ENCODE results near the gene FUCA2. TPM values are rescaled to one million over a fixed set of nuclear protein-coding genes. Genes with fewer than 3 reads are reported as not detected.

Gene FUCA2
- polyA plus RNA-seq, 1 experiment: 66.8 TPM

DNA sequence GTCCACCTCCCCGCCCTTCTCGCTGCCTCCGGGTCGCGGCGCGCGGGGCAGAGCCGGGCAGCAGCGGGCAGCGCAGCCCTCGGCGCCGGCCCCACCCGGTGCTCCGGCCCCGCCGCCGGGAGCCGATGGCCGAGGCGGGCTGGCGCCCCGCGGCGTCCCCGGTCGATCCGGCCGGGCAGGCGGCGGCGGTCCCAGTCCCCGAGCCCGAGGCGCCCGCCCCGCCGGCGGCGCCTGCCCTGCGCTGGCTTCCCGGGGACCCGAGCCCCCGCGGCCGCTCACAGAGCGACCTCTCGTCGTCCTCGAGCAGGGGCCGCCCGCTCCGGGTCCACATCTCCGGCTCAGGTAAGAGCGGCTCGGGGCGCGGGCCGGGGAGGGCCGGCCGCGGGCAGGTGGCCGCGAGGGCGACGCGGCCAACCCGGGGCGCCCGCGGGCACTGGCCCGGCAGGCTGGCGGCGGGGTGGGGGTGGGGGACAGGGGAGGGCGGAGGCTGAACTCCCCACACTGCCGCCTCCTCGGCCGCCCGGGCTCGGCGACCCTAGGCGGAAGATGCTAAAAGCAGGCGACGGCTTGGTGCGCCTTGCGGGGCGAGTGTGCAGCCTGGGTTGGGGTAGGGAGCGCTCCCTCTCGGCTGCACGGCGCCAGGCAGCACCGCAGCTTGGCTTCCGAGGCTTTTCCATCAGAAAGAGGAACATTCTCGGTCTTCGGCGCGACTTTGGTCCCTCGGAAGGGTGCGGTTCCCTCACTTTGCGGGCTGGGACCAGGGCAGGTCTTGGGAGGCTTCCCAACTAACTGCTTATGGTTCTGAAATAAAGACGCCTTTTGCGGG is 25.6 kb upstream of the FUCA2 start:
- ChIA-PET POLR2A (interaction anchor here (0.8 to 1.2 kb wide), 2 partner anchors 79 to 87 kb away, joined by 3 read pairs; partner anchors contain the start of genes ADAT2 and PEX3), CTCF (interaction anchor here (1.0 to 1.4 kb wide), 2 partner anchors 11 to 24 kb away, joined by 3 read pairs; no protein-coding TSS in a partner anchor)
- Histone ChIP-seq H3K27ac (ENCODE audit: low read depth, low read length) (no peak overlapping the region), H3K27me3 (ENCODE audit: control insufficient read depth, insufficient read depth, low read length) (peaks cover under 1% of the 10 kb centered on the region), H3K9me3 (ENCODE audit: control insufficient read depth, insufficient read depth, low read length) (no peaks in the 10 kb centered on the region), H3K4me3 (ENCODE audit: low read depth, low read length) (peak overlapping the region; percentile 62)
- TF ChIP-seq, protein P1, sequence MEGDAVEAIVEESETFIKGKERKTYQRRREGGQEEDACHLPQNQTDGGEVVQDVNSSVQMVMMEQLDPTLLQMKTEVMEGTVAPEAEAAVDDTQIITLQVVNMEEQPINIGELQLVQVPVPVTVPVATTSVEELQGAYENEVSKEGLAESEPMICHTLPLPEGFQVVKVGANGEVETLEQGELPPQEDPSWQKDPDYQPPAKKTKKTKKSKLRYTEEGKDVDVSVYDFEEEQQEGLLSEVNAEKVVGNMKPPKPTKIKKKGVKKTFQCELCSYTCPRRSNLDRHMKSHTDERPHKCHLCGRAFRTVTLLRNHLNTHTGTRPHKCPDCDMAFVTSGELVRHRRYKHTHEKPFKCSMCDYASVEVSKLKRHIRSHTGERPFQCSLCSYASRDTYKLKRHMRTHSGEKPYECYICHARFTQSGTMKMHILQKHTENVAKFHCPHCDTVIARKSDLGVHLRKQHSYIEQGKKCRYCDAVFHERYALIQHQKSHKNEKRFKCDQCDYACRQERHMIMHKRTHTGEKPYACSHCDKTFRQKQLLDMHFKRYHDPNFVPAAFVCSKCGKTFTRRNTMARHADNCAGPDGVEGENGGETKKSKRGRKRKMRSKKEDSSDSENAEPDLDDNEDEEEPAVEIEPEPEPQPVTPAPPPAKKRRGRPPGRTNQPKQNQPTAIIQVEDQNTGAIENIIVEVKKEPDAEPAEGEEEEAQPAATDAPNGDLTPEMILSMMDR (IDR thresholded peaks at IDR 0.05; ENCODE audit: low read depth, low read length): peak; percentile 58
- no peak for DNase-seq (ENCODE audit: low read depth, low spot score)

DNA sequence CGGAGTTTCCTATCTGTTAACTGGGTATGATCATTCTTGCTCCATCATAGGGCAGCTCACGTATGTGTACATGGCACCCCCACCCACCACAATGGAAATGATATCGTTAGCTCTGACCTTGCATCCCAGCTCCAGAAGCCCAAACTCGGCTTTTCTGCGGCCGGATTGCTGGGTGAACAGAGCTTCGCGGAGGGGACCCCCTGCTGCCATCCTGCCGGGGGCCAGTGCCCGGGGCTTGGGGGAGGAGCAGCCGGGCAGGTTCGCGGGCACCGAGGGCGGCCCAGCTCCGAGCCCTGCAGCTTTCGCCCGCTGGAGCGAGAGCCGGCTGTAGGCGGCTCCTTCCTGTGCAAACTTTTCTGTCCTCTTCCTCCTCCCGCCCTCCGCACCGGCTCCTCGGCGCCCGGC is 24.9 kb upstream of the FUCA2 start:
- DNase-seq (ENCODE audit: low read depth, low spot score): no peak
- Histone ChIP-seq H3K4me3 (ENCODE audit: low read depth, low read length) (peak overlapping the region; percentile 62), H3K27ac (ENCODE audit: low read depth, low read length) (no peak overlapping the region), H3K9me3 (ENCODE audit: control insufficient read depth, insufficient read depth, low read length) (no peaks in the 10 kb centered on the region), H3K27me3 (ENCODE audit: control insufficient read depth, insufficient read depth, low read length) (peaks cover 3% of the 10 kb centered on the region)
- TF ChIP-seq, protein P1 (IDR thresholded peaks at IDR 0.05; ENCODE audit: low read depth, low read length): no peak
- CTCF ChIA-PET: interaction anchor here (1.4 kb wide), 1 partner anchor 23 kb away, joined by 3 read pairs; no protein-coding TSS in a partner anchor
- POLR2A ChIA-PET: interaction anchor here (0.8 to 1.2 kb wide), 3 partner anchors 25 to 86 kb away, joined by 3 read pairs; partner anchors contain the start of genes ADAT2, FUCA2 and PEX3

DNA sequence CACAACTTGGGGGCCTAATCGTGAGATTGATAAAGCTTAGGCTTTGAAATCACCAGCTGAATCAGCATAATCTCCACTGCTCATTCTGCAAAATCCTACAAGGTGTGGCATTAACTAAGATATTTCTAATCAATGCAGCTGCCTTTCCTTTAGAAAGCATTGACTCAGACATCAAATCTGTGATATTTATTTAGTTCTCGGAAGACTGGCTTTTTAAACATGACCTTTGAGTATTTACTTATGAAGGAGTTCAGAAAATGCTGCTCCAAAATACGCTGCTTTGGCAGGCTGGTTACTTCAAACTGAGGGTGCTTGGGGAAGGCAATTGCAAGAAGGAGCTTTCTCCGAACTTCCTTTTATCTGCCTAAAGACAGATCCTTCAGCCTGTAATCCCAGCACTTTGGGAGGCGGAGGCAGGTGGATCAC is 23.7 kb upstream of the FUCA2 start:
- no peak for DNase-seq (ENCODE audit: low read depth, low spot score)
- ChIA-PET CTCF (no interaction called here), POLR2A (no interaction called here)

DNA sequence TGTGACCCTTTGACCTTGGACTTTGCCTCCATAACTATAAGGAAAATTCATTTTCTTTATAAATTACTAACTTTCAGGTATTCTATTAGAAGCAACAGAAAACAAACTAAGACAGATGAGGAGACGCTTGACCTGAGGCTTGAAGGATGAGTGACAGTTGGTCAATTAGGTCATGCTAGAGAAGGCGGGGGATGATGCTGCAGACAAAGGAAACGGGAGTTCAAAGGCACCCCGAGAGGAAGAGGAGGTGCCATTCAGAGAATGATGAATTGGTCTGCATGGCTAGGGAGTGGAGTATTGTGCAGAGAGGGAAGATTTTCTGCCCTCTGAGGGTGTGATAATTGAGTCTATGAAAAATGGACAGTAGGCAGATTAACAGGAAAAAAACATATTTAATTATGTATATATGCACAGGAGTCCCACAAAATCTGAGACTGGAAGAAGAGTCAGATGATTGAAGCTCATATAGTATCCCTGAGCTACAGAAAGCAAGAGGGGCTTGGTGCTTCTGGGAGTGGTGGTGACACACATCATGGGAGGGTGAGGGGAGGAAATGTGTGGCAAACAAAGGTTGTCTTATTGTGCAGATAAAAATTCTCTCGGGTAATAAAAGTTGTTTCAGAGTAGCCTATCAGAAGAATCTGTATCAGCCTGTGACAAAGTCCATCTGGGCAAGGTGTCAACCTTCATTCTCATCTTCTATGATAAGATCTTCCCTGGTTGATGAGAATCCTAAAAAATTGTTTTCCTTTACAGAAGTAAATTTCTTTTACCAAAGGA is 20.4 kb upstream of the FUCA2 start:
- Histone ChIP-seq H3K27ac (ENCODE audit: low read depth, low read length) (no peak overlapping the region), H3K9me3 (ENCODE audit: control insufficient read depth, insufficient read depth, low read length) (no peaks in the 10 kb centered on the region), H3K4me3 (ENCODE audit: low read depth, low read length) (no peak overlapping the region), H3K27me3 (ENCODE audit: control insufficient read depth, insufficient read depth, low read length) (peaks cover 3% of the 10 kb centered on the region)
- DNase-seq (ENCODE audit: low read depth, low spot score): no peak
- TF ChIP-seq, protein P1 (IDR thresholded peaks at IDR 0.05; ENCODE audit: low read depth, low read length): no peak
- ChIA-PET CTCF (no interaction called here), POLR2A (no interaction called here)

More for the DNA sequence above, 23.7 kb upstream of the FUCA2 start:
- TF ChIP-seq, protein P1 (IDR thresholded peaks at IDR 0.05; ENCODE audit: low read depth, low read length): no peak
- Histone ChIP-seq H3K27me3 (ENCODE audit: control insufficient read depth, insufficient read depth, low read length) (peaks cover 3% of the 10 kb centered on the region), H3K9me3 (ENCODE audit: control insufficient read depth, insufficient read depth, low read length) (no peaks in the 10 kb centered on the region), H3K27ac (ENCODE audit: low read depth, low read length) (no peak overlapping the region), H3K4me3 (ENCODE audit: low read depth, low read length) (no peak overlapping the region)
